Activated CD4-positive, alpha-beta T cell treated with anti-CD3 and anti-CD28 coated beads, Interleukin-2, amount 10 ng/mL, durations not matched to agents 7 days and 5 days (primary cell): ENCODE results near the gene CACNG1. TPM values are rescaled to one million over a fixed set of nuclear protein-coding genes. Genes with fewer than 3 reads are reported as not detected.
"Not testable (repeated sequence)": the region's sequence is repeated elsewhere in the genome, so short reads cannot be mapped to it uniquely, and the experiment has no call there.

Experiments
- CTCF ChIA-PET: fragments of 350-600 bp; sonication (Branson Sonifier 250); formaldehyde crosslinking; loops from one replicate; lab custom pipeline; 2021; ENCODE audit warnings: antibody characterized with exemption; lab: Charles Lee
- POLR2A ChIA-PET: fragments of 350-600 bp; sonication (Branson Sonifier 250); formaldehyde crosslinking; loops from one replicate; lab custom pipeline; 2021; ENCODE audit warnings: antibody characterized with exemption; lab: Charles Lee
- DNase-seq: peaks from one replicate; pipeline ENCODE4 v3.0.0-alpha.2; 2020
- H3K27ac Mint-ChIP-seq: one replicate; pipeline ENCODE4 v1.8.0; 2021; ENCODE audit warnings: mild to moderate bottlenecking, moderate library complexity, mixed read lengths
- H3K27me3 Mint-ChIP-seq: one replicate; pipeline ENCODE4 v1.8.0; 2021; ENCODE audit warnings: mixed read lengths
- H3K36me3 Mint-ChIP-seq: one replicate; pipeline ENCODE4 v1.8.0; 2021; ENCODE audit warnings: low read depth, mixed read lengths
- H3K4me1 Mint-ChIP-seq: one replicate; pipeline ENCODE4 v1.8.0; 2021; ENCODE audit warnings: mixed read lengths
- H3K4me3 Mint-ChIP-seq: one replicate; pipeline ENCODE4 v1.8.0; 2021; ENCODE audit warnings: mild to moderate bottlenecking, moderate library complexity, mixed read lengths
- H3K9me3 Mint-ChIP-seq: one replicate; pipeline ENCODE4 v1.8.0; 2021; ENCODE audit warnings: mixed read lengths
- total RNA-seq, 2 experiments: library from RNA; stranded (reverse); gene quantifications; one replicate each; pipeline ENCODE4 v1.2.3, GENCODE V29; 2021

CACNG1 gene
- total RNA-seq, 2 experiments from 2014 or later: not detected

DNA sequence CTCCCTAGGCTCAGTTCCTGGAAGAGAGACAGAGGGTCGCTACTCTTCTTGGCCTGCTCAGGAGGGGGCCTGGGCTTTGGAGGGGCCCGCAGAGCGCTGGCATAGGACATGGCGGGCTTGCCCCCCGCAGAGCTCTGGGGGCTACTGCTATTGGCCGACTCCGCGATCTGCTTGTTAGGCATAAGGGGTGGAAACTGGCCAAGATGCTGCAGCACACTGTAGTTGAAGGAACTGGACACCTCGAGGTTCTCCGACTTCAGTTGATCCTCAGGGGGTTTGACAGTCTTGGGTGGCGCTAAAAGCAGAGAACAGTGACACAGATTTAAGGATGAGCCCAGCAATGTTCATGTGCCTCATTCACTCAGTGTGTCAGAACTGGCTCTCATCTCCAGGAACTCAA lies 33.9 kb downstream of the CACNG1 start:
- ChIA-PET CTCF (interaction anchor here (0.6 to 0.8 kb wide), 2 partner anchors 11 to 13 kb away, joined by 3 to 6 read pairs; no protein-coding TSS in a partner anchor), POLR2A (no interaction called here)
- Mint-ChIP-seq H3K27ac (no peak overlapping the region), H3K4me1 (peaks cover 19% of the 10 kb centered on the region), H3K4me3 (no peak overlapping the region), H3K27me3 (no peaks in the 10 kb centered on the region), H3K36me3 (peaks cover 26% of the 10 kb centered on the region), H3K9me3 (no peaks in the 10 kb centered on the region)
- DNase-seq: no peak

DNA sequence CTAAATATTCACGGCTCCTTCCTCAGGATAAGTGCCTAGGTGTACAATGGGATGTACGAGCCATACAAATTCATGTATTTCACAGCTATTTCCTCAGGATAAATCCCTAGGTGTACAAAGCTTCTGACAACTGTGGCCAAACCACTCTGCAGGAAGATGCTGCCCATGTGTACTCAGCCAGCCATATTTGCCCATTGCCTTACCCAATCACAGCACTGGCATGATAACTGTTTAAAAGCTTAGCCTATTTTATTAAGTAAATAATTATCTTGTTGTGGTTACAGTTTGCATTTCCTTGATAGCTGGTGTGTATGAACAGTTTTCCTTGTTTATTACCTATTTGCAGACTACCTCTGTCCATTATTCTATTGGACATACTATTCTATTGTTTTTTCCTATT lies 35.1 kb downstream of the CACNG1 start:
- Mint-ChIP-seq H3K27ac (no peak overlapping the region), H3K4me1 (peaks cover 24% of the 10 kb centered on the region), H3K27me3 (no peaks in the 10 kb centered on the region), H3K4me3 (no peak overlapping the region), H3K9me3 (no peaks in the 10 kb centered on the region), H3K36me3 (peaks cover 25% of the 10 kb centered on the region)
- no peak for DNase-seq
- ChIA-PET CTCF (no interaction called here), POLR2A (interaction anchor here (0.6 kb wide), 1 partner anchor 675 kb away, joined by 3 read pairs; no protein-coding TSS in a partner anchor)

- H3K27ac Mint-ChIP-seq: no peak overlapping the region
- H3K4me3 Mint-ChIP-seq: no peak overlapping the region
- H3K36me3 Mint-ChIP-seq: peaks cover 27% of the 10 kb centered on the region
- CTCF ChIA-PET: interaction anchor here (1.1 to 1.6 kb wide), 2 partner anchors 10 to 19 kb away, joined by 3 to 5 read pairs; no protein-coding TSS in a partner anchor
- POLR2A ChIA-PET: no interaction called here
- no peaks in the 10 kb centered on the region for H3K9me3 Mint-ChIP-seq
- H3K4me1 Mint-ChIP-seq: peaks cover 24% of the 10 kb centered on the region
- DNase-seq: no peak
- no peaks in the 10 kb centered on the region for H3K27me3 Mint-ChIP-seq
Measured at GRCh38 chr17:67080804-67081203, 36.5 kb downstream of the CACNG1 start.

GRCh38 chr17:67082107-67082506 lies 37.8 kb downstream of the CACNG1 start:
- POLR2A ChIA-PET: no interaction called here
- DNase-seq: no peak
- H3K9me3 Mint-ChIP-seq: no peaks in the 10 kb centered on the region
- no peak overlapping the region for H3K4me3 Mint-ChIP-seq
- CTCF ChIA-PET: interaction anchor here (0.6 kb wide), 1 partner anchor 872 kb away, joined by 3 read pairs; no protein-coding TSS in a partner anchor
- H3K27me3 Mint-ChIP-seq: no peaks in the 10 kb centered on the region
- H3K27ac Mint-ChIP-seq: peak overlapping the region; percentile 78
- peaks cover 26% of the 10 kb centered on the region for H3K4me1 Mint-ChIP-seq
- peaks cover 31% of the 10 kb centered on the region for H3K36me3 Mint-ChIP-seq

GRCh38 chr17:67085406-67085805 lies 41.1 kb downstream of the CACNG1 start:
- no peak for DNase-seq
- ChIA-PET POLR2A (no interaction called here), CTCF (no interaction called here)
- H3K4me1 Mint-ChIP-seq: peaks cover 26% of the 10 kb centered on the region
- peaks cover 32% of the 10 kb centered on the region for H3K36me3 Mint-ChIP-seq
- H3K4me3 Mint-ChIP-seq: no peak overlapping the region
- H3K27me3 Mint-ChIP-seq: no peaks in the 10 kb centered on the region
- no peak overlapping the region for H3K27ac Mint-ChIP-seq
- H3K9me3 Mint-ChIP-seq: no peaks in the 10 kb centered on the region

DNA sequence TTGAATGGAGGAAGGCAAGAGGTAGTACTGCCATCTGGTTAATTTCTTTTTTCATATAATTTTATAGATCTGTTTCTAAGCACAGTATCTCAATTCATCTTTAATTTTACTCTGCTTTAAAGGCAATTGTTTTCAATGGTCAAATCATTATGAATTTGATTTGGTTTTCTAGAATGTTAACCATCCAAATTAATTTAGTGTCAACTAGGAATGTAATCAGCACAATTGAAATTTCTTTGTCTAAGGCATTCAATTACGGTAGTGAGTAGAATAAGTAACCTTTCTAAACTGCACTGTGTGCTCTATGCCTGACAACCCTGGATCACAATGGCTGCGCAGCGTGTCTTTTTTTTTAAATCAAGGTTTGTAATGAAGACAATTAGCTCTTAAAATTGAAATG lies 44.3 kb downstream of the CACNG1 start:
- ChIA-PET POLR2A (no interaction called here), CTCF (no interaction called here)
- no peak for DNase-seq
- H3K4me3 Mint-ChIP-seq: no peak overlapping the region
- peaks cover 4% of the 10 kb centered on the region for H3K4me1 Mint-ChIP-seq
- no peaks in the 10 kb centered on the region for H3K9me3 Mint-ChIP-seq
- no peaks in the 10 kb centered on the region for H3K27me3 Mint-ChIP-seq
- H3K27ac Mint-ChIP-seq: no peak overlapping the region
- peaks cover 30% of the 10 kb centered on the region for H3K36me3 Mint-ChIP-seq

GRCh38 chr17:67090341-67090740 lies 46.0 kb downstream of the CACNG1 start:
- CTCF ChIA-PET: interaction anchor here (1.2 to 1.3 kb wide), 2 partner anchors 9 to 44 kb away, joined by 4 to 5 read pairs; no protein-coding TSS in a partner anchor
- POLR2A ChIA-PET: no interaction called here
- Mint-ChIP-seq H3K4me1 (peaks cover 4% of the 10 kb centered on the region), H3K36me3 (peaks cover 34% of the 10 kb centered on the region), H3K4me3 (no peak overlapping the region), H3K27me3 (no peaks in the 10 kb centered on the region), H3K27ac (no peak overlapping the region), H3K9me3 (no peaks in the 10 kb centered on the region)
- DNase-seq: no peak

- H3K4me1 Mint-ChIP-seq: peaks cover 4% of the 10 kb centered on the region
- H3K27me3 Mint-ChIP-seq: no peaks in the 10 kb centered on the region
- H3K27ac Mint-ChIP-seq: no peak overlapping the region
- CTCF ChIA-PET: no interaction called here
- no peak overlapping the region for H3K4me3 Mint-ChIP-seq
- no peaks in the 10 kb centered on the region for H3K9me3 Mint-ChIP-seq
- DNase-seq: no peak
- POLR2A ChIA-PET: no interaction called here
- H3K36me3 Mint-ChIP-seq: peaks cover 33% of the 10 kb centered on the region
Measured at GRCh38 chr17:67092291-67092690, 47.9 kb downstream of the CACNG1 start.

GRCh38 chr17:67092710-67093109 lies 48.4 kb downstream of the CACNG1 start:
- H3K27me3 Mint-ChIP-seq, H3K4me1 Mint-ChIP-seq, H3K9me3 Mint-ChIP-seq, H3K27ac Mint-ChIP-seq, DNase-seq, H3K4me3 Mint-ChIP-seq, POLR2A ChIA-PET: not testable (repeated sequence)
- CTCF ChIA-PET: interaction anchor here (0.6 to 0.7 kb wide), 2 partner anchors 89 to 984 kb away, joined by 3 to 4 read pairs; no protein-coding TSS in a partner anchor
- H3K36me3 Mint-ChIP-seq: peaks cover 33% of the 10 kb centered on the region

GRCh38 chr17:67093348-67093747 lies 49.0 kb downstream of the CACNG1 start:
- no peaks in the 10 kb centered on the region for H3K9me3 Mint-ChIP-seq
- H3K27me3 Mint-ChIP-seq: no peaks in the 10 kb centered on the region
- no peak overlapping the region for H3K27ac Mint-ChIP-seq
- ChIA-PET CTCF (interaction anchor here (0.6 to 0.7 kb wide), 2 partner anchors 88 to 985 kb away, joined by 3 to 4 read pairs; no protein-coding TSS in a partner anchor), POLR2A (no interaction called here)
- no peak for DNase-seq
- no peak overlapping the region for H3K4me3 Mint-ChIP-seq
- H3K4me1 Mint-ChIP-seq: peaks cover 4% of the 10 kb centered on the region
- H3K36me3 Mint-ChIP-seq: peaks cover 34% of the 10 kb centered on the region

- H3K4me1 Mint-ChIP-seq, POLR2A ChIA-PET, H3K27me3 Mint-ChIP-seq, H3K27ac Mint-ChIP-seq, H3K4me3 Mint-ChIP-seq, DNase-seq, H3K9me3 Mint-ChIP-seq, CTCF ChIA-PET: not testable (repeated sequence)
- peaks cover 38% of the 10 kb centered on the region for H3K36me3 Mint-ChIP-seq
Measured at GRCh38 chr17:67095291-67095690, 50.9 kb downstream of the CACNG1 start.

GRCh38 chr17:67095803-67096202 lies 51.4 kb downstream of the CACNG1 start:
- H3K4me1 Mint-ChIP-seq: peaks cover 7% of the 10 kb centered on the region
- POLR2A ChIA-PET: no interaction called here
- H3K36me3 Mint-ChIP-seq: peaks cover 37% of the 10 kb centered on the region
- CTCF ChIA-PET: no interaction called here
- H3K4me3 Mint-ChIP-seq: no peak overlapping the region
- no peak overlapping the region for H3K27ac Mint-ChIP-seq
- H3K27me3 Mint-ChIP-seq: no peaks in the 10 kb centered on the region
- H3K9me3 Mint-ChIP-seq: no peaks in the 10 kb centered on the region
- DNase-seq: no peak

DNA sequence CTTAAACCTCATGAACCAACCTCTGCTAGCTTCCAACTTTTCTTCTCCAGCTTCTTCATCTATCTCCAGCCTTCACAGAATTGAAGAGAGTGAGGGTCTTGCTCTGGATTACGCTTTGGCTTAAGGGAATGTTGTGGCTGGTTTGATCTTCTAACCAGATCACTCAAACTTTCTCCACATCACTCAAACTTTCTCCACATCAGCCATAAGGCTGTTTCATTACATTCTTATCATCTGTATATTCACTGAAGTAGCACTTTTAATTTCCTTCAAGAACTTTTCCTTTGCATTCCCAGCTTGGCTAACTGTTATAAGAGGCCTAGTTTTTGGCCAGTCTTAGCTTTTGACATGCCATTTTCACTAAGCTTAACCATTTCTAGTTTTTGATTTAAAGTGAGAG lies 52.3 kb downstream of the CACNG1 start:
- Mint-ChIP-seq H3K4me1 (peaks cover 8% of the 10 kb centered on the region), H3K27me3 (no peaks in the 10 kb centered on the region), H3K27ac (no peak overlapping the region), H3K4me3 (no peak overlapping the region), H3K36me3 (peaks cover 41% of the 10 kb centered on the region), H3K9me3 (no peaks in the 10 kb centered on the region)
- no peak for DNase-seq
- POLR2A ChIA-PET: no interaction called here
- CTCF ChIA-PET: no interaction called here

DNA sequence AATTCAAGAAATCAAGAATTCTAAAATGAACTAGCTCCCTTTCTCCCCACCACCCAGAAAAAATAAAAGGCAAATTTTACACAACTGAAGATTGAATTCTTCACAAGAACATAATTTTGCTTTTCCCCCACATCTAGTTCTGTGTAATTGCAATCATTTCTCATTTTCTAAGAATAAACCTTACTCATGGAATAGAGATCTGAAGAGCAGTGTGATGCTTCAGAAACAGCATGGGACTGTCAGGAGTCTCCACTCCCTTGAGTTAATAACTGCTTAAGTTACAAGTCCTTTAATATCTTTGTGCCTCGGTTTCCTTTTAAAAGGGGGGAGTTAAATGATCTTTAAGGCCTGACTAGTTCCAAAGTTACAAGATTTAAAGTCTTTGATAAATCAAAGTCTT lies 53.7 kb downstream of the CACNG1 start:
- CTCF ChIA-PET: no interaction called here
- Mint-ChIP-seq H3K4me1 (peaks cover 8% of the 10 kb centered on the region), H3K27me3 (no peaks in the 10 kb centered on the region), H3K27ac (no peak overlapping the region), H3K4me3 (no peak overlapping the region), H3K36me3 (peaks cover 46% of the 10 kb centered on the region), H3K9me3 (no peaks in the 10 kb centered on the region)
- POLR2A ChIA-PET: no interaction called here
- DNase-seq: no peak
